Astrocyte (in vitro differentiated cells and primary cell): ENCODE results near the gene CDK3. TPM values are rescaled to one million over a fixed set of nuclear protein-coding genes. Genes with fewer than 3 reads are reported as not detected.

Experiments used
- DNase-seq: peaks from one replicate; pipeline ENCODE4 v3.0.0-alpha.2; 2010; ENCODE audit warnings: low read depth
- FAIRE-seq: peaks from 2 replicates; lab custom pipeline; 2011; peaks lifted over from hg19 to GRCh38; lab: Jason Lieb, UNC
- H2AFZ ChIP-seq: 2 replicates; pipeline ENCODE4 v1.6.0; 2012; ENCODE audit warnings: low read depth, low read length, inconsistent platforms
- H3K27ac ChIP-seq: 2 replicates; pipeline ENCODE4 v1.5.1; 2011; ENCODE audit warnings: low read depth, low read length, inconsistent platforms
- H3K27me3 ChIP-seq: 2 replicates; pipeline ENCODE4 v1.6.0; 2011; ENCODE audit warnings: low read length, inconsistent platforms; ENCODE audit not compliant: insufficient read depth
- H3K36me3 ChIP-seq: 2 replicates; pipeline ENCODE4 v1.5.1; 2011; ENCODE audit warnings: low read length, inconsistent platforms; ENCODE audit not compliant: insufficient read depth
- H3K4me1 ChIP-seq: 2 replicates; pipeline ENCODE4 v1.5.1; 2011; ENCODE audit warnings: low read length, inconsistent platforms; ENCODE audit not compliant: insufficient read depth
- H3K4me2 ChIP-seq: 2 replicates; pipeline ENCODE4 v1.6.0; 2012; ENCODE audit warnings: low read length, inconsistent platforms
- H3K4me3 ChIP-seq: 2 replicates; pipeline ENCODE4 v1.5.1; 2011; ENCODE audit warnings: low read depth, mild to moderate bottlenecking, low read length, inconsistent platforms; ENCODE audit not compliant: insufficient read depth
- H3K79me2 ChIP-seq: 2 replicates; pipeline ENCODE4 v1.6.0; 2012; ENCODE audit warnings: mild to moderate bottlenecking, low read length, inconsistent platforms; ENCODE audit not compliant: insufficient read depth
- H3K9ac ChIP-seq: 2 replicates; pipeline ENCODE4 v1.6.0; 2012; ENCODE audit warnings: mild to moderate bottlenecking, low read length, inconsistent platforms
- H3K9me3 ChIP-seq: 2 replicates; pipeline ENCODE4 v1.5.1; 2012; ENCODE audit warnings: low read depth, mild to moderate bottlenecking, low read length, inconsistent platforms; ENCODE audit not compliant: insufficient read depth
- H4K20me1 ChIP-seq: 2 replicates; pipeline ENCODE4 v1.6.0; 2012; ENCODE audit warnings: low read length, inconsistent platforms; ENCODE audit not compliant: insufficient read depth
- H3K27ac Mint-ChIP-seq: one replicate; pipeline ENCODE4 v1.8.0; 2021; ENCODE audit warnings: mild to moderate bottlenecking, mixed read lengths; ENCODE audit not compliant: unreplicated experiment
- H3K27me3 Mint-ChIP-seq: one replicate; pipeline ENCODE4 v1.8.0; 2021; ENCODE audit warnings: low read depth, mixed read lengths; ENCODE audit not compliant: unreplicated experiment
- H3K36me3 Mint-ChIP-seq: one replicate; pipeline ENCODE4 v1.8.0; 2021; ENCODE audit warnings: low read depth, mixed read lengths; ENCODE audit not compliant: unreplicated experiment
- H3K4me1 Mint-ChIP-seq: one replicate; pipeline ENCODE4 v1.8.0; 2021; ENCODE audit warnings: low read depth, mixed read lengths; ENCODE audit not compliant: unreplicated experiment
- H3K4me3 Mint-ChIP-seq: one replicate; pipeline ENCODE4 v1.8.0; 2021; ENCODE audit warnings: mild to moderate bottlenecking, moderate library complexity, mixed read lengths; ENCODE audit not compliant: unreplicated experiment
- H3K9me3 Mint-ChIP-seq: one replicate; pipeline ENCODE4 v1.8.0; 2021; ENCODE audit warnings: mild to moderate bottlenecking, mixed read lengths; ENCODE audit not compliant: unreplicated experiment
- EZH2 ChIP-seq: IDR thresholded peaks from 2 replicates; pipeline ENCODE4 v1.6.1; 2012; ENCODE audit warnings: mild to moderate bottlenecking, low read length, inconsistent platforms; ENCODE audit not compliant: insufficient read depth
- total RNA-seq: library from RNA; stranded (reverse); gene quantifications from 2 replicates; pipeline ENCODE4 v1.2.1, GENCODE V29; 2021
- TF ChIP-seq, protein P1 (sequence below): IDR thresholded peaks from 2 replicates; pipeline ENCODE4 v1.5.1; 2011; ENCODE audit warnings: low read depth, mild to moderate bottlenecking, inconsistent platforms, low read length, moderate library complexity; ENCODE audit not compliant: insufficient read depth

The CDK3 gene
- total RNA-seq, 1 donor from 2014 or later: 5.0 TPM

DNA sequence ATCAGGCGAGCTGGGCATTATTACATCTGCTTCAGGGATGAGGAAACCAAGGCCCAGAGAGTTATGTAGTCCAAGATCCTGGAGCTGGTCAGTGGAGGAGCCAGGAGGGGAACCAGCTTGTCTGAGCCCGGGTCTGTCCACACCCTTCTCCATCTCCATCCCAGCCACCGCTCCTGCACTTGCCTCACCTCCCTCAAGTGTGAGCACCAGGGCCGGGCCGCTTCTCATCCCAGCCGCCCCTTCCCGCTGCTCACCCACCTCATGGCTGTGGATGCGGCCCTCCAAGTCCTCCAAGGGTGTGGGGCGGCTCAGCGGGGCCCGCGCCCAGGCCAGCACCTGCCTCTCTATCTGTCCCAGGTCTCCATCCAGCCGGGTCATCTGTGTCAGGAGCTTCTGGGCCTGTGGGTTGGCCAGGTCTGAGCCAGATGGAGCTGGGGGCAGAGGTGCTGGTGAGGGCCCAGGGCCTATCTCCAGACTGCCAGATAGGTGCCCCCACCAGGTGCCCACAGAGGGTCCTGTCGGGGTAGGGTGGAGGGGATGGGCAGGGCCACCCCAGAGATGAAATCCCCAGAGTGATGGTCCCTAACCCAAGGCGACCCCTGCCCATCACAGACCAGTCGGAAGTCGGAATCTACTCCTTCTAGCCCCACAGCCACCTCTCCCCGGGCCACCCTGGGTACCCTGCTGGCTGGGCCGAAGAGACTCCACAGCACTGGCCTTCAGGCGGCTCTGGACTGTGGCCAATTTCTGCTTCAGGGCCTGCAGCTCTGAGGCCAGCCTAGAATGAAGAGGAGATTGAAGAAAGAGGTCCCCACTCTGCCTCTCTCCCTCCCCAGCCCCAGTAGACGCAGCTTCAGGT, 17.1 kb downstream of the CDK3 start:
- Mint-ChIP-seq H3K4me3 (no peak overlapping the region), H3K27me3 (peaks cover 26% of the 10 kb centered on the region), H3K27ac (no peak overlapping the region), H3K4me1 (peaks cover 8% of the 10 kb centered on the region), H3K36me3 (no peaks in the 10 kb centered on the region), H3K9me3 (no peaks in the 10 kb centered on the region)
- H3K4me3 ChIP-seq: no peak overlapping the region
- no peak overlapping the region for H2AFZ ChIP-seq
- H3K79me2 ChIP-seq: no peaks in the 10 kb centered on the region
- FAIRE-seq (no peak), DNase-seq (no peak)
- peaks cover 8% of the 10 kb centered on the region for H3K4me1 ChIP-seq
- H3K9me3 ChIP-seq: no peaks in the 10 kb centered on the region
- no peak overlapping the region for H3K9ac ChIP-seq
- no peaks in the 10 kb centered on the region for H3K27me3 ChIP-seq
- H3K27ac ChIP-seq: no peak overlapping the region
- no peaks in the 10 kb centered on the region for H4K20me1 ChIP-seq
- no peaks in the 10 kb centered on the region for H3K36me3 ChIP-seq
- TF ChIP-seq, protein P1, sequence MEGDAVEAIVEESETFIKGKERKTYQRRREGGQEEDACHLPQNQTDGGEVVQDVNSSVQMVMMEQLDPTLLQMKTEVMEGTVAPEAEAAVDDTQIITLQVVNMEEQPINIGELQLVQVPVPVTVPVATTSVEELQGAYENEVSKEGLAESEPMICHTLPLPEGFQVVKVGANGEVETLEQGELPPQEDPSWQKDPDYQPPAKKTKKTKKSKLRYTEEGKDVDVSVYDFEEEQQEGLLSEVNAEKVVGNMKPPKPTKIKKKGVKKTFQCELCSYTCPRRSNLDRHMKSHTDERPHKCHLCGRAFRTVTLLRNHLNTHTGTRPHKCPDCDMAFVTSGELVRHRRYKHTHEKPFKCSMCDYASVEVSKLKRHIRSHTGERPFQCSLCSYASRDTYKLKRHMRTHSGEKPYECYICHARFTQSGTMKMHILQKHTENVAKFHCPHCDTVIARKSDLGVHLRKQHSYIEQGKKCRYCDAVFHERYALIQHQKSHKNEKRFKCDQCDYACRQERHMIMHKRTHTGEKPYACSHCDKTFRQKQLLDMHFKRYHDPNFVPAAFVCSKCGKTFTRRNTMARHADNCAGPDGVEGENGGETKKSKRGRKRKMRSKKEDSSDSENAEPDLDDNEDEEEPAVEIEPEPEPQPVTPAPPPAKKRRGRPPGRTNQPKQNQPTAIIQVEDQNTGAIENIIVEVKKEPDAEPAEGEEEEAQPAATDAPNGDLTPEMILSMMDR: no peak
- no peak for TF ChIP-seq EZH2
- H3K4me2 ChIP-seq: no peak overlapping the region

DNA sequence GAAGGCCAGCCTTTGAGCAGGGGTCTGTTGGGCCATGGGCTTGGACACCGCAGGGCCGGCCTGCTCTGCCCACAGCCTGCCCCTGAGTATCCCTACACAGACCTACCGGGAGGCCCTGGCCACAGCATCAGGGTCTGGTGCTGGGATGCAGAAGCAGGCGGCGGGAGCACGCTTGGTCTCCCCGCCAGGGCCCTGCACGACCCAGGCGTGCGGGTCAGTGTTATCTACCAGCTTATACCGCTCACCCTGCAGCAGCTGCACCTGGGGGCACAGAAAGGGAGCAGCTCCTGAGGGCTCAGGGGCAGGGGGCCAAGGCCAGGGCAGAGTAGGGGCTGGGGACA, 17.7 kb downstream of the CDK3 start:
- DNase-seq (no peak), FAIRE-seq (no peak)
- H3K4me1 Mint-ChIP-seq: peaks cover 8% of the 10 kb centered on the region
- no peaks in the 10 kb centered on the region for H3K9me3 ChIP-seq
- no peak overlapping the region for H3K4me3 ChIP-seq
- H3K36me3 Mint-ChIP-seq: no peaks in the 10 kb centered on the region
- H3K9me3 Mint-ChIP-seq: no peaks in the 10 kb centered on the region
- H3K79me2 ChIP-seq: no peaks in the 10 kb centered on the region
- no peak overlapping the region for H3K4me3 Mint-ChIP-seq
- H3K4me2 ChIP-seq: no peak overlapping the region
- H3K36me3 ChIP-seq: no peaks in the 10 kb centered on the region
- H3K27ac ChIP-seq: no peak overlapping the region
- H2AFZ ChIP-seq: no peak overlapping the region
- H3K4me1 ChIP-seq: peaks cover 8% of the 10 kb centered on the region
- no peaks in the 10 kb centered on the region for H3K27me3 ChIP-seq
- H4K20me1 ChIP-seq: no peaks in the 10 kb centered on the region
- no peak overlapping the region for H3K9ac ChIP-seq
- TF ChIP-seq, protein P1: no peak
- TF ChIP-seq EZH2: no peak
- no peak overlapping the region for H3K27ac Mint-ChIP-seq
- H3K27me3 Mint-ChIP-seq: peaks cover 30% of the 10 kb centered on the region

DNA sequence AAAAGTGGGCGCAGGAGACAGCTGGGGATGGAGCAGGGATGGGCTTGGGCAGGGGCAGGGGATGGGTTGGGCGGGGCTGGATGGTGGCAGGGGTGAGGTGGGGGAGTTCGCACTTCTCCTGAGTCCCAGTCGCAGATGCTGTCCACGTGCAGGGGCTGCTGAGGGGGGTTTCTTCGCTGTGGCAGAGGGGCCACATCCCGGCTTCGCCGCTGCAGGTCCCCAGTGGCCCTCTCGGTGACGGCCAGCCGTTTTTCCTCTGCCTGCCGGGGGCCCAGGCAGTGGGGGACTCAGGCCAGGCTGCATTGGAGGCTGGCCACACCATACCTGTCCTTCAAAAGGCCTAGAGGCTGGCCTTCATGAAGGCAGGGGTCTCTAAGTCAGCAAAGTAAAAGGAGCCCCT, 18.1 kb downstream of the CDK3 start:
- no peak for DNase-seq
- H3K27me3 Mint-ChIP-seq: peaks cover 27% of the 10 kb centered on the region
- no peaks in the 10 kb centered on the region for H4K20me1 ChIP-seq
- H2AFZ ChIP-seq: no peak overlapping the region
- FAIRE-seq: no peak
- H3K9me3 Mint-ChIP-seq: no peaks in the 10 kb centered on the region
- H3K4me1 ChIP-seq: peaks cover 4% of the 10 kb centered on the region
- H3K4me3 Mint-ChIP-seq: no peak overlapping the region
- no peaks in the 10 kb centered on the region for H3K79me2 ChIP-seq
- H3K27ac ChIP-seq: no peak overlapping the region
- no peaks in the 10 kb centered on the region for H3K27me3 ChIP-seq
- H3K4me1 Mint-ChIP-seq: peaks cover 4% of the 10 kb centered on the region
- H3K9ac ChIP-seq: no peak overlapping the region
- H3K9me3 ChIP-seq: no peaks in the 10 kb centered on the region
- no peak overlapping the region for H3K4me2 ChIP-seq
- TF ChIP-seq EZH2: no peak
- TF ChIP-seq, protein P1: no peak
- H3K27ac Mint-ChIP-seq: no peak overlapping the region
- no peaks in the 10 kb centered on the region for H3K36me3 Mint-ChIP-seq
- H3K4me3 ChIP-seq: no peak overlapping the region
- H3K36me3 ChIP-seq: no peaks in the 10 kb centered on the region
